DMS114 treated with DMSO at 0.1 percent for 48 hours (cell line): ENCODE results near the gene RCN1.
"Not testable (repeated sequence)": the region's sequence is repeated elsewhere in the genome, so short reads cannot be mapped to it uniquely, and the experiment has no call there.

Experiments used
- DNase-seq: peaks from one replicate; lab custom pipeline; 2025; ENCODE audit not compliant: unreplicated experiment; lab: John Stamatoyannopoulos, UW

The RCN1 gene

GRCh38 chr11:32073644-32074026, 17.2 kb upstream of the RCN1 start:
- no peak for DNase-seq

- no peak for DNase-seq
Measured at GRCh38 chr11:32079553-32079952, 11.3 kb upstream of the RCN1 start.

GRCh38 chr11:32080361-32080980, 10.4 kb upstream of the RCN1 start:
- DNase-seq, result no peak

GRCh38 chr11:32081129-32081641, 9.7 kb upstream of the RCN1 start:
- no peak for DNase-seq

- DNase-seq, result no peak
Measured at GRCh38 chr11:32081901-32082300, 9.0 kb upstream of the RCN1 start.

- no peak for DNase-seq
Measured at GRCh38 chr11:32082346-32082986, 8.4 kb upstream of the RCN1 start.

GRCh38 chr11:32087597-32087996, 3.3 kb upstream of the RCN1 start:
- no peak for DNase-seq

- no peak for DNase-seq
Measured at GRCh38 chr11:32088117-32088941, 2.5 kb upstream of the RCN1 start.

GRCh38 chr11:32092581-32093170, 1.8 kb downstream of the RCN1 start:
- DNase-seq, result no peak

GRCh38 chr11:32094923-32095322, 4.0 kb downstream of the RCN1 start:
- no peak for DNase-seq

- no peak for DNase-seq
Measured at GRCh38 chr11:32098142-32098903, 7.4 kb downstream of the RCN1 start.

GRCh38 chr11:32099516-32099915, 8.6 kb downstream of the RCN1 start:
- no peak for DNase-seq

- no peak for DNase-seq
Measured at GRCh38 chr11:32100495-32100894, 9.6 kb downstream of the RCN1 start.

- no peak for DNase-seq
Measured at GRCh38 chr11:32101791-32102190, 10.9 kb downstream of the RCN1 start.

- DNase-seq, result not testable (repeated sequence)
Measured at GRCh38 chr11:32103121-32103719, 12.3 kb downstream of the RCN1 start.

GRCh38 chr11:32103941-32104340, 13.1 kb downstream of the RCN1 start:
- no peak for DNase-seq

GRCh38 chr11:32105871-32106560, 15.1 kb downstream of the RCN1 start:
- no peak for DNase-seq

- DNase-seq, result no peak
Measured at GRCh38 chr11:32107647-32108046, 16.8 kb downstream of the RCN1 start.

- DNase-seq, result no peak
Measured at GRCh38 chr11:32108576-32108975, 17.7 kb downstream of the RCN1 start.

- DNase-seq, result no peak
Measured at GRCh38 chr11:32109138-32109537, 18.3 kb downstream of the RCN1 start.
